Panc1 (cell line): ENCODE results near the gene HYAL3. TPM values are rescaled to one million over a fixed set of nuclear protein-coding genes. Genes with fewer than 3 reads are reported as not detected.

Experiments used
- ATAC-seq: fragments of 200-7000 bp; cut with Tn5 transposase; 2 replicates; pipeline ENCODE4 v1.9.1; 2020; ENCODE audit warnings: mild to moderate bottlenecking, moderate library complexity
- BruUV-seq: library from RNA; stranded (reverse); fragments of 400-500 nt; replicated peaks from 2 replicates; lab custom pipeline; 2021; lab: Mats Ljungman, UMichigan
- CTCF ChIA-PET: fragments of 300-600 bp; sonication (Branson Sonifier 250); formaldehyde crosslinking; loops from one replicate; lab custom pipeline; 2022; ENCODE audit warnings: antibody characterized with exemption; lab: Charles Lee
- POLR2A ChIA-PET: fragments of 300-600 bp; sonication (Branson Sonifier 250); formaldehyde crosslinking; loops from one replicate; lab custom pipeline; 2022; ENCODE audit warnings: antibody characterized with exemption; lab: Charles Lee
- DNase-seq: peaks from one replicate; pipeline ENCODE4 v3.0.0-alpha.2; 2010; ENCODE audit warnings: low read depth, low spot score
- H3K27ac ChIP-seq: 2 replicates; pipeline ENCODE4 v1.5.1; 2011; ENCODE audit warnings: mild to moderate bottlenecking, low read length, inconsistent platforms
- H3K27me3 ChIP-seq: fragments of 200-500 bp; sonication (Bioruptor generic); 2 replicates; pipeline ENCODE4 v1.6.0; 2014; ENCODE audit warnings: low read length, inconsistent platforms; ENCODE audit not compliant: control insufficient read depth, insufficient read depth
- H3K36me3 ChIP-seq: fragments of 200-500 bp; sonication (Bioruptor generic); 2 replicates; pipeline ENCODE4 v1.5.1; 2014; ENCODE audit warnings: inconsistent platforms, mild to moderate bottlenecking, low read length, moderate library complexity; ENCODE audit not compliant: control insufficient read depth, insufficient read depth
- H3K4me1 ChIP-seq: 2 replicates; pipeline ENCODE4 v1.5.1; 2011; ENCODE audit warnings: inconsistent platforms, mild to moderate bottlenecking, low read length, moderate library complexity; ENCODE audit not compliant: control insufficient read depth, insufficient read depth
- H3K4me3 ChIP-seq, 2 experiments: 2 replicates each; pipeline ENCODE4 v1.5.1; 2011 to 2012; ENCODE audit warnings: low read depth in 2 of 2, low read length in 2 of 2, mild to moderate bottlenecking in 2 of 2, inconsistent platforms in 1 of 2, moderate library complexity in 1 of 2
- H3K9me3 ChIP-seq: fragments of 200-500 bp; sonication (Bioruptor generic); 2 replicates; pipeline ENCODE4 v1.5.1; 2014; ENCODE audit warnings: low read depth, mild to moderate bottlenecking, inconsistent platforms, low read length, moderate library complexity; ENCODE audit not compliant: control insufficient read depth, insufficient read depth
- CTCF ChIP-seq: fragments of 450-650 bp; IDR thresholded peaks from 2 replicates; pipeline ENCODE4 v1.5.1; 2017; ENCODE audit warnings: mild to moderate bottlenecking
- POLR2AphosphoS5 ChIP-seq: IDR thresholded peaks from 2 replicates; pipeline ENCODE4 v1.6.1; 2012; ENCODE audit warnings: mild to moderate bottlenecking, low read depth, low read length, moderate library complexity
- REST ChIP-seq, 2 experiments: IDR thresholded peaks; 2 replicates each; pipeline ENCODE4 v1.6.1; 2011 to 2012; ENCODE audit warnings: low read depth in 2 of 2, control low read depth in 1 of 2, low read length in 1 of 2, mild to moderate bottlenecking in 1 of 2, moderate library complexity in 1 of 2; ENCODE audit not compliant: insufficient read depth in 1 of 2
- SIN3A ChIP-seq: IDR thresholded peaks from 2 replicates; pipeline ENCODE4 v1.6.1; 2012; ENCODE audit warnings: low read depth, mild to moderate bottlenecking, low read length, moderate library complexity, borderline replicate concordance; ENCODE audit not compliant: insufficient read depth
- TCF7L2 ChIP-seq: IDR thresholded peaks from 2 replicates; pipeline ENCODE4 v1.6.1; 2011; ENCODE audit warnings: mild to moderate bottlenecking, low read depth, low read length, inconsistent platforms
- in situ Hi-C: cut with HindIII; loops from 2 replicates; pipeline ENCODE4 v1.10.0; 2016; ENCODE audit warnings: low sequenced_read_pairs, low pct_unique_long_range_greater_than_20kb
- intact Hi-C: fragments of 100-400 bp; cut with micrococcal nuclease; formaldehyde crosslinking; loops from one replicate; pipeline ENCODE4 v1.10.0; 2022; ENCODE audit not compliant: unreplicated experiment
- total RNA-seq: library from RNA; stranded (reverse); gene quantifications from one replicate; pipeline ENCODE4 v1.2.1, GENCODE V29; 2021; ENCODE audit not compliant: unreplicated experiment

HYAL3 gene
- total RNA-seq, 1 experiment from 2014 or later = 3.9 TPM

GRCh38 chr3:50316657-50317242 lies 17.5 kb upstream of the HYAL3 start:
- in situ Hi-C loops (no loop called here), intact Hi-C loops (no loop called here)
- Histone ChIP-seq H3K27me3 (no peaks in the 10 kb centered on the region), H3K27ac (no peak overlapping the region), H3K9me3 (no peaks in the 10 kb centered on the region), H3K4me1 (peaks cover 6% of the 10 kb centered on the region; the same call in 1 of the 2 replicates), H3K36me3 (no peaks in the 10 kb centered on the region; the same call in 1 of the 2 replicates), H3K4me3 (no peak overlapping the region)
- ChIA-PET CTCF (no interaction called here), POLR2A (no interaction called here)
- no peak for TF ChIP-seq CTCF
- no peak for TF ChIP-seq TCF7L2
- TF ChIP-seq REST (IDR thresholded peaks at IDR 0.05; ENCODE audit: insufficient read depth in 1 of 2, low read depth in 2 of 2, low read length in 1 of 2) = no peak
- TF ChIP-seq SIN3A = no peak
- TF ChIP-seq POLR2AphosphoS5 = no peak
- no peak for DNase-seq
- BruUV-seq = no TSS peak
- no peak for ATAC-seq

- H3K36me3 ChIP-seq = no peaks in the 10 kb centered on the region
- in situ Hi-C loops = no loop called here
- H3K27ac ChIP-seq = no peak overlapping the region
Measured at GRCh38 chr3:50314816-50315215, 15.6 kb upstream of the HYAL3 start.

More at GRCh38 chr3:50314816-50315215, 15.6 kb upstream of the HYAL3 start:
- ChIA-PET POLR2A (interaction anchor here (0.6 kb wide), 1 partner anchor 16 kb away, joined by 3 read pairs; the partner anchor contains the start of genes HYAL3 and NAA80), CTCF (no interaction called here)
- DNase-seq = no peak
- no peaks in the 10 kb centered on the region; the same call in 1 of the 2 replicates for H3K4me1 ChIP-seq
- TF ChIP-seq POLR2AphosphoS5 (no peak; the same call in 1 of the 2 replicates), TCF7L2 (no peak), SIN3A (no peak), CTCF (no peak), REST (IDR thresholded peaks at IDR 0.05; ENCODE audit: insufficient read depth in 1 of 2, low read depth in 2 of 2, low read length in 1 of 2) (no peak)
- intact Hi-C loops = no loop called here
- no peak for ATAC-seq
- no peaks in the 10 kb centered on the region for H3K9me3 ChIP-seq
- no peaks in the 10 kb centered on the region for H3K27me3 ChIP-seq
- BruUV-seq = no TSS peak
- H3K4me3 ChIP-seq = no peak overlapping the region
